Skin of body (tissue), 2 donors: Measurements from ENCODE around the gene PEDS1. TPM values are rescaled to one million over a fixed set of nuclear protein-coding genes. Genes with fewer than 3 reads are reported as not detected.
"Not testable (repeated sequence)": the region's sequence is repeated elsewhere in the genome, so short reads cannot be mapped to it uniquely, and the experiment has no call there.

Source experiments
- DNase-seq: peaks from one replicate; lab custom pipeline; 2025; lab: John Stamatoyannopoulos, UW
- total RNA-seq: library from RNA; depleted of rRNA; stranded (reverse); fragments of >200 nt; gene quantifications from one replicate; pipeline ENCODE4 v1.2.3, GENCODE V29; 2014

Gene PEDS1
- total RNA-seq, 1 donor from 2014 or later, result 7.1 TPM

DNA sequence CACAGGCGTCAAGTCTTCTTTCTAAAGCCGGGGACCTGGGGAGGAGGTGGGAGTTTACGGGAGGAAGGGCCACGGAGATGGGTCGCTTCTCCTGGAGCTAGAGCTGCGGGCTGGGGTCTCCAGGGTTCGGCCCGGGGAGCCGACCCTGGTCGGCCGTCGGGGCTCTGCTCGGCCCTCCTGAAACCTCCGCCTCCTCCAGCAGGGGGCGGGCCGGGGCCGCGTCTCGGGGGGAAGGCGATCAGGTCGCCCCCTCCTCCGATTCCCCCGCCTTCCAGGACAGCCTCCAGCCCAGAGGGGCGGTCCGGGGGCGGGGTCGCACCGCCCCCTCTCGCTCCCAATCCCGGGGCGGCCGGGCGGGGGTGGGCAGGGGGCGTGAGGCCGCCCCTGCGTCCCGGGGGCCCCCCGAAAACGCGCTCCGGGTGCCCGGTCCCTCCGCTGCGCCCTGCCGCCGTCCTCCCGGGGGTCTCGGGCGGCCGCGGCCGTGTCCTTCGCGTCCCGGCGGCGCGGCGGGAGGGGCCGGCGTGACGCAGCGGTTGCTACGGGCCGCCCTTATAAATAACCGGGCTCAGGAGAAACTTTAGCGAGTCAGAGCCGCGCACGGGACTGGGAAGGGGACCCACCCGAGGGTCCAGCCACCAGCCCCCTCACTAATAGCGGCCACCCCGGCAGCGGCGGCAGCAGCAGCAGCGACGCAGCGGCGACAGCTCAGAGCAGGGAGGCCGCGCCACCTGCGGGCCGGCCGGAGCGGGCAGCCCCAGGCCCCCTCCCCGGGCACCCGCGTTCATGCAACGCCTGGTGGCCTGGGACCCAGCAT is 36.9 kb upstream of the PEDS1 start, which contains the start of gene CEBPB:
CEBPB (plus strand) TSS at position 580 of the 814 bp plus-strand sequence; CDS start at position 784, 204 bp downstream.
- peak; percentile 88 for DNase-seq

DNA sequence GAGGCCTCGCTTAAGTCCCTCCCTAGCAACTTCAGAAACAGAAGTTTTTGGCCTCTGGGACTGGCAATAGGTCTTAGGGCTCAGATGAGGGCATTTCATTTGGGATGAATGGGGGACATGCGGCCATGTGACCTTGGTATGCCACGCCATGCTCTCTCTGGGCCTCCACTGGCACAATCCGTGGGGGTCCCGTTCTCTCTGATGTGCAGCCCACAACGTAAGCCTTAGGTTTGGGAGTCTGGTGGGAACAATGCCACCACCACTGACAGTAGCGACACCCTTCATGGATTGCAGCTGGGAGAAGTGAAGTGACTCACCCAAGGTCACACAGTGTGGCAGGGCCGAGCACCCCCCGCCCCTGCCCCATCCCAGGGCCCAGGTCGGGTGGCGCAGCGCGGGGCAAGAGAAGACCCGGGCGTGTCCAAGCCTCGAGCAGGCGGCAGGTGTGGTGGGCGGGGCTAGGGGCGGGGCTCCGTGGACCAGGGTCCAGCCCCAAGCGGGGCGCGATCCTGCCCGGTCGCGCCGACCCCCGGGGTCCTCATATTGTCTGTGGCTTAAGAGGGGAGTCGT is 36.2 kb upstream of the PEDS1 start:
- no peak for DNase-seq

DNA sequence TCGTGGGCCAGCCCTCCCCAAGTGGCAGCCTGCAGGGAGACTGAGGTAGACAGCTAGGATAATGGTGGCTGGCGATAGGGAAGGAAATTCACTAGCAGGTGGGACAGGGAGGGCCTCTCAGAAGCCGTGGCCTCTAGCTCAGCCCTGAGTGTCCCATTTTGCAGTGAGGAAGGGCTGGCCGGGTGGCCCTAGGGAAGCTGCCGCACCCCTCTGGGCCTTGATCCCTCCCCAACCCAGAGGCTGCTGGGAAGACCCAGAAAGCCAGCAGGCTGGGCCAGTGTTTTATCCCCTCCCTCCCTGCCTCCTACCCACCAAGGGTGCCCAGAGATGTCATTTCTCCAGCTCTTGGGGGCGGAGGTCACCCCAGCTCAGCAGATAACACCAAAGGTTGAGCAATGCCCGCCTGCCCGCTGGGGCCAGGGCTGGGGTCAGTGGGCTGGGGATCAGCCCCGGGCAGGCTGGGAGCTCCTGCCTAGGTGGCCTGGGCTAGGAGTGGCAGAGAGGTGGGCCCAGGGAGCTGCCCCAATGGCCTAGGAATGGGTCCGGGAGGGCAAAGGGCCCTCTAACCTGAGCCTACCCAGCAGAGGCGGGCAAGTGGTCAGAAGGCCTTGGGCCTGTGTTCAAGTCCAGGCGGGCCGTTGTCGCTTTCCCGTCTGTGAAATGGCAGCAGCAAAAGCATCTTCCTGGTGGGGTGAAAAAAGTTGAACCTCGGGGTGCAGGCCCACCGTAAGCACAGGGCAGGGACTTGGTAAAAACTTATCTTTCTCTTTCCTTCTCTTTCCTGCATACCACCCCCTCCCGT is 35.6 kb upstream of the PEDS1 start:
- no peak for DNase-seq

DNA sequence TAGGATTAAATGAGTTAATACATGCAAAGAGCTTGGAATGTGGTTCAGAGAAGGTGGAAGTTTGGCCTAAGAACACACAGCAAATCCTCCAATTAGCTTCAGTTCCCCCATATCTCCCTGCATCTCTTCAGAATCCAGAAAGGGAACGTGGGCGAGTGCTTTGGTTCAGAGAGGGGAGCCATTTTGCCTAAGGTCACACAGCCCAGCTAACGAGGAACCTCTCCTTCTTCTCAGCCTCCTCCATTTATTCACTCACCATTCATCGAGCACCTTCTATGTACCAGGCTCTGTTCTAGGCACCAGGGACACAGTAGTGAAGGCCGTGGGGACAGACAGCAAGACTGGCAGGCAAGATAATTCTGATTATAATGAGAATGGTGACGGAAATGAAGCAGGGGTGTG is 34.8 kb upstream of the PEDS1 start:
- DNase-seq, result no peak

DNA sequence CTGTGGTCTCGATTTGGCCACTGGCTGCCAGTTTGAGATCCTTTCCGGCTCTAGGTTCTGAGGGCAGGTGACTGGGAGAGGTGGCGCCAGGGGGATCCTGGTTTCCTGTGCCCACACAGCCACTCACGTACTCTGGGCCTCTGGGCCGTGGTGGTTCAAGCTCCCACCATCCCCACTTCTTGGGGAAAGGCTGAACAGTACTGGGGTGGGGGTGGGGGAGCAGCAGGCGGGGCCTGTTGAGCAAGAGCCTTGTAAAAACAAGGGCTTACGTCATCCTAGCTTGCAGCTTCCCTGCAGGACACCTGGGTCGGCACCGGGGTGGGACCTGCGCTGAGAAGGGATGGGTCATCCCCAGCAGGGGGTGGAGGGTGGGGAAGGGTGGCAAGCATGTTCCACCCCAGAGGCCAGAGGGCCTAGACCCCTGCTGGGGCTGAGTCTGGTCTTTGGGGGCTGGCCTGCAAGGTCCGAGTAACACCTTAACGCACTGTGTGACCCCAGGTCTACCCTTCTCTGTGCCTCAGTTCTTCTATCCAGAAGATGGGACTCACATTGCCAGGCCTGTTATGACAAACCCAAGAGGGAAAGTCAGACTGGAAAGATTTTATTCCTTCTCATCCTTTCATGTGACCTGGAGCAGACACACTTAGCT is 34.0 kb upstream of the PEDS1 start:
- DNase-seq, result no peak

DNA sequence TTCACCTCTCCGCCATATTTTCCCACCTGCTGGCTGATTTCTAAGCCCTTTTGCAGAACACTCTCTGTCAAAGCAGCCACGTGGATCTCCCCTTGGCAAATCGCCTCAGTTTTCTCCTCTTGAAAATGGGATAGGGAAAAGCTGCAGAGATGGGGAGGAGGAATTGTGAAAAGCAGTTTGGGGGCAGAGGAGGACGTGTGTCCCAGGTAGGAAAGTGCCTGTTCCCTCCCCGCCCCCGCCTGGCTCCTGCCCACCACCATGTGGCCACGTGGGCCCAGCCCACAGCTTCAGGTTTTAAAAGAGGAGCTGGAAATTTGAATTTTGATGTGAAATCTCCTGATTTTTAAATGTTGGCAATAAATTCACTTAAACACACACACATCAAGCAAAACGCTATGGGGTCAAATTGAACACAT is 33.5 kb upstream of the PEDS1 start:
- no peak for DNase-seq

DNA sequence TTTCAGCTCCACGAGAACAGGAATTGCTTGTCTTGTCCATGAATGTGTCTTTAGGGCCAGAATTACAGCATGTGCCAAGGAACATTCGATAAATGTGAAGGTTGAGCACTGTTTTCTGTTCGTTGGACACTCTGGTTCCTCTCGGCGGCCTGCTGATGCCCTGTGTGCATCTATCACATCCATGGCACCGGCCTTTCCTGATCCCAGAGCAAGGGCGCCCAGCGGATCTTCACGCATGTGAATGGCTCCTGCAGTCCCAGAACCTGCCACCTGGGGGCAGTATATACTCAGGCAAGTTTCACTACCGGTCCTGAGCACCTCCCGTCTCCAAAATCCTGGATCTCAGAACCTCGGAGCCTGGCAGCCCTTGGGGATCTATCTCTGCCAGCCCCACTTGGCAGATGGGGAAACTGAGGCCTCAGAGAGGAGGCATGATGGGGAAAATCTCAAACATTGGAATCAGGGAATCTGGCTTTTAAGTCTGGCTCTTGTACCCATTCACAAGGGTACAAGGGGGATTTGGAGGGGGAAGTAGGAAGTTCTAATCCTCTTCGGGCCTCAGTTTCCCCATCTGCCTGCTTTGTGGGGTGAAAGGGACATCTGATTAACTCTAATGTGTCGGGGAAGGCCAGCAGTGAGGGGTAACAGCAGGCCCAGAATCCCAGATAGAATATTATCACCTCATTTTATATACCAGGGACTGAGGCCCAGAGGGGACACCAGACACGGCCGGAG is 32.8 kb upstream of the PEDS1 start:
- peak; percentile 76 for DNase-seq

DNA sequence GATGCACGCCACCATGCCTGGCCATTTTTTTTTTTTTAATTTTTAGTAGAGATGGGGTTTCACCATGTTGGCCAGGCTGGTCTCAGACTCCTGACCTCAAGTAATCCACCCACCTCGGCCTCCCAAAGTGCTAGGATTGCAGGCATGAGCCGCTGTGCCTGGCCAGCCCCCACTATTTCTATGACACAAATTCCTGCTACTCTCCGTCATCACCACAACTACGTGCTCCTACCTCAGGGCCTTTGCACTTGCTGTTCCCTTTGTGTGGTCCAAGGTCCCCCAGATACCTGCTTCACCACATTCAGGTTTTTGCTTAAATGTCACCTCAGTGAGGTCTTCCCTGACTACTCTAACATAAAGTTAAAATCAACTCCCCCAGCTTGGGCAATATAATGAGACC is 31.9 kb upstream of the PEDS1 start:
- no peak for DNase-seq

DNA sequence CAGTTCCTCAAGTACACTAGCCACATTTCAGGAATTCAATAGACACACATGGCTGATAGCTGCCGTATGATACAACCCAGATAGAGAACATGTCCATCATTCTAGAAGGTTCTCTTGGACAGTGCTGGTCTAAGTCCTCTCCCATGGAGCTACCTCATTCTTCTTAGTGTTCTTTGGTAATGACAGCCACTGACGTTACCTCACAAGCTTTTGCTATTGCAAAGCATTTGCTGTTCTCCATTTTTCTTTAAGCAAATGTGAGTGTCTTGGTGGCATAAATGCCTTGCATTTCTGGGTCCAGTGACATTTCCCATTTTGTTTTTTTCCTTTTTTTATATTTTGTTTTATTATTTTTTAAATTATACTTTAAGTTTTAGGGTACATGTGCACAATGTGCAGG is 28.8 kb upstream of the PEDS1 start:
- DNase-seq, result no peak

DNA sequence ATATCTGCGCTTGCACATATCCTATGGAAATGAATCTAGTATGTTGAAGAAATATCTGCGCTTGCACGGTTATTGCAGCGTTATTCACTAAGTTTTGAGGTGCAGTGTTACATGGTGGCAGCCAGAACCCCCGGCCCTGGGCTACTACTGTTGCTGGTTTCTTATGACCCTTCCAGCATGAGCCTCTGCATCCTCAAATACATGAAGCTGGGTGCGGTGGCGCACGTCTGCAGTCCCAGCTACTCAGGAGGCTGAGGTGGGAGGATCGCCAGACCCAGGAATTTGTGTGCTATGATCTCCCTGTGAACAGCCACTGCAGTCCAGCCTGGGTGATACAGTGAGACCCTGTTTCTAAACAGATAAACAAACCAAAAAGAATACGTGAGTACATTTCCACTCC is 27.8 kb upstream of the PEDS1 start:
- no peak for DNase-seq

DNA sequence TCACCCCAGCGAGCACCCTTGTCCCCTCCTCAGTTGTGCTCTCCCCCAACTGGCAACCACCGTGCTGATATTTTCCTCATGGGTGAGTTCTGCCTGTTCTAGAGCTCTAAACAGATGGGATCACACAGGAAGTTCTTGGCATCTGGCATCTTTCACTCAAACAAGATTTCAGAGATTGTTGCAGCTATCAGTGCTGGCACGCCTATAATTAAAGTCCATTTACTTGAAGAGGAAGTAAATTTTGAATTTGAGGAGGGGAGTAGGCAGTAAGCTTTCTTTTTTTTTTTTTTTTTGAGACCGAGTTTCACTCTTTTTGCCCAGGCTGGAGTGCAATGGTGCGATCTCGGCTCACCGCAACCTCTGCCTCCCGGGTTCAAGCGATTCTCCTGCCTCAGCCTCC is 25.1 kb upstream of the PEDS1 start:
- DNase-seq, result not testable (repeated sequence)

DNA sequence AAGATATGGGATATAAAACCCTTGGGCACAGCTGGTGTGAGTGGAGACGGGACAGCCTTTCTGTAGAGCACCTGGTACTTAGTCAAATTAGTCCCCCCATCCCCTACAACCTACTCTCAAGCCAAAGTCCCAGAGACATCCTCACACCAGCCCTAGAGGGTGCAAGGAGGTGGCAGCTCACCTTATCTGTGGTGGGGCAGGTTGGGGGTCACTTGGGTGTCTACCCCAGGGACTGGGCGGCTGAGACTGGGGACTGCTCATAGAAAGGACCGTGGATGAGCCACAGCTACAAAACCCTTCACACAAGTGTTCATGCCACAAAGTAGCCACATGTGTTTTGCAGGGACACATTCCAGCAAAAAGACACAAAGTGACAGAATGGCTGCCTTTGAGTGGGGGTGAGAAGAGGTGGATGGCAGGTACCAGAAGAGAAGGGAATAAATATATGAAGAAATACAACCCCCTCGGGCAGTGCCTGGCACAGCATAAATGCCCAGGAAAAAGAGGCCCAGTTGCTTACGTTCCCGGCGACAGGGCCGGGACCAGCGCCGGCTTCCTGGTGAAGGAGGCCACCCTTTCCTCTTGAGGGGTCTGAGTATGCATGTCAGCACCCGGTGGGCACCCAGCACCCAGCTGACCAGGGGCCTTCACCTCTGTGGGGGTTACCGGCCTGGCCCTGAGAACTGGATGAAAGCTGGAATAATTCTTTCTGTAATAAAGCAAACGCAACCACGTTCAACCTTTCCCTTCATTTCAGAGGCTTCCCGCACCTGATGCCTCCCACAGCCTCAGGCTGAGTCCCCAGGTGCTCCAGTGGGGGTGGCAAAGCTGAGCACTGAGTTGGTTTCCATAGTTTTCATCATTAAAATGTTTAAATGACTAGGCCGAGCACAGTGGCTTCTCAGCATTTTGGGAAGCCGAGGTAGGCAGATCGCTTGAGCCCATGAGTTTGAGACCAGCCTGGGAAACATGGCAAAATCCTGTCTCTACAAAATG is 22.7 kb upstream of the PEDS1 start:
- DNase-seq, result no peak

DNA sequence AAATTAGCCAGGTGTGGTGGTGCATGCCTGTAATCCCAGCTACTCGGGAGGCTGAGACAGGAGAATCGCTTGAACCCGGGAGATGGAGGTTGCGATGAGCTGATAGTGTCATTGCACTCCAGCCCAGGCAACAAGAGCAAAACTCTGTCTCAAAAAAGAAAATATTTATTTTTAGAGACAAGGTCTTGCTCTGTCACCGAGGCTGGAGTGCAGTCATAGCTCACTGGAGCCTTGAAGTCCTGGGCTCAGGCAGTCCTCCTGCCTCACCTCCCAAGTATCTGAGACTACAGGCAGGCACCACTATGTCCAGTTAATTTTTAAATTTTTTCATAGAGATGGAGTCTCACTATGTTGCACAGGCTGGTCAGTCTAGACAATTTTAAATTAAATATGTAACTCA is 20.9 kb upstream of the PEDS1 start:
- no peak for DNase-seq

DNA sequence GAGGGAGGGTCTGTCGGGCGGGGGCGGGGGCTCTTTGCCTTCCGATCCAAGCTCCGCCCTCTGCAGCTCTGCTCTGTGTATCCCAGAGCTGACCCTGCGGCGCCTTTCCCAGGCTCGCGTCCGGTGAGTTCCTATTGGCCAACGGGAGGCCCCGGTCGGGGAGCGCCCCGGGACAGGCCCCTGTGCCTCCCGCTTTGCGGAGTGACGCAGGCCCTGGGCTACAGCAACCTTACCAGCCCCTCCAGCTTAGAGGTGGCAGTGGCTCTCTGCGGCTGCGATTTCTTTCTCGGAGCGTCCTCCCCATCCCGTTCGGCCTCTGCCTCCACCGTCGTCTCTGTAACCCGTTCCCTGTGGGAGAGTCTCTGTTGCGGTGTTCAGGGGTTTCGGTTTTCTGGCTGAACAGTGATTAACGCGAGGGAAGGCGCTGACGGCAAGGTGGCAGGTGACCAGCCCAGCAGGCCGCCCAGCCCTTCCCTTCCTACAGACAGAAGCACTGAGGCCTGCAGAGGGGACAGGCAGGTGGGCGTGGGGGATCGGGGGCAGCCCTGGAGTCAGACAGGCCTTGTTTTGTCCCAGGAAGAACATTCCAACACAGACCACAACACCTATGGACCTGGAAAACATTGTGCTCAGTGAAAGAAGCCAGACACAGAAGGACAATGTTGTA is 19.0 kb upstream of the PEDS1 start:
- no peak for DNase-seq

DNA sequence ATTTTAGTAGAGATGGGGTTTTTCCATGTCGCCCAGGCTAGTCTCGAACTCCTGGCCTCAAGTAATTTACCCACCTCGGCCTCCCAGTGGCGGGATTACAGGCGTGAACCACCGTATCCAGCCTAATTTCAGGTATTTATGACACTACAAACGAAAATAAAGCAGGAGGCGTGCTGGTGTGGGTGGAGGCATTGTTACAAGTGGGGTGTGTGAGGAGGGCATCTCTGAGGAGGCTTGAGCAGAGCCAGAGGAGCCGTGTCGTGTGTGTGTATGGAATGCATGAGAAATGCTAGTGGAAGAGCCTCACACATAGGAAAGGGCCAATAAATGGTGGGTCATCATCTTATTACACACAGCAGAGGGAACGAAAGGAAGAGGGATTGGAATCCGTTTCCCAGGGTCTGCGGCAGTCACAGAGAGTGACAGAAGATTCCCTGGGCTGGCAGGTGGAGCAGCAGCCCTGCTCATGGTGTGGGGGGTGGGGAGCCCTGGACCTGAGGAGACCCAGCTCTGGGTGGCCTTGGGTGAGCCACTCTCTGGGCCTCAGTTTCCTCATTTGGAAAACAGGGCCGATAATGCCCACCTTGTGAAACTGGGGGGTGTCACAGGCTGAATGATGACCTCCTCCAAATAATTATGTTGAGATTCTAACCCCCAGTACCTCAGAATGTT is 17.2 kb upstream of the PEDS1 start:
- DNase-seq, result no peak

DNA sequence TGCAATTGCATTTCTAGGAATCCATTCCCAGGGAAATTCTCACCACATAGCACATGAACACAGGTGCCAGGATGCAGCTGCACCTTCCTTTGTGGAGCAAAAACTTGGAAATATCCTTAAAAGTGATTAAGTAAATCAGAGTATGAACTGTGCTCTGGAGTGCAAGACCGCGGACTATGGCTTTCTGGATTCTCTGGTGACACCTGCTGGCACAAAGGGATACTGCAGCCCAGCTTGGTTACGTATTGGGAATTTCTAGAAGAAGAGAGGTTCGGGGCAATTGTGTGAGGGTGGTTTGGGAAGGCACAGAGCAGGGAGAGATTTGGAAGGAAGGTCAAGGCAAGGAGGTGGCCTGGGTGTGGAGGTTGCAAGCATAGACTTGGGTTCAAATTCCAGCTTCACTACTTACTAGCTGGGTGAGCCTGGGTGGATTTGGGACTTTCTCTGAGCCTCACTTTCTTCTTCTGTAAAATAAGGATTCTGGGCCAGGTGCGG is 15.9 kb upstream of the PEDS1 start:
- DNase-seq, result peak; percentile 79

DNA sequence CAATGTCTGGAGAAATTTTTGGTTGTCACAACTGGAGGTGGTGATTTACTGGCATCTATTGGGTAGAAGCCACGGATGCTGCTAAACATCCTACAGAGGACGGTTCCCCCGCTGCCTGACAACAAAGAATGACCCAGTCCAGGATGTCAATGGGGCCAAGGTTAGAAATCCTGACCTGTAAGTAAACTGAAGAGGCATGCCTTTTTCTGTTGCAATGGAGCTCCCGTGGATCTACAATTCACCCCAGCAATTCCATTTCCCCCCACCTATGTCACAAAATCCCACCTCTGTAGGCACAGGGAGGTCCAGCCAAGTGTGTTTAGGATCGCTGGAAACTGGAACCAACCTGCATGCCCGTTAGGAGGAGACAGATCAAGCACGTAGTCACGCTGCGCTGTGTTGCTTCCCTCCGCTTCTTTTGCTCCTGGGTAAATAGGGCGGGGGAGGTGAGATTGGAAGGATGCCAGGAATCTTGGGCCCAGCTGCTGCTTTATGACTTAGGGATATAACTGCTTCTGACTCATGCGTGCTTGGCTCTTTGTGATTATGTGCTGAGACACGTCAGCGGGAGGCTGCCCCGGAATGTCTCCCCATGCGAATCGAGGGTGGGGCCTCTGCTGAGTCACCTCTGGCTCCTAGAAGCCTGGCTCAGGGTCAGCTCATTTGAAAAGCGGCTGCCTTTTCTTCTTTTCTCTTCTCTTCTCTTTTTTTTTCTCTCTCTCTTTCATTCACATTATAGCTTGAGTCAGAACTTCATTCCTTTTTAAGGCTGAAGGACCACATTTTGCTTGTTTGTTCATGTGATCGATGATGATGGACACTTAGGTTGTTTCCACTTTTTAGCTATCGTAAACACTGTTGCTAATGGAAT is 12.4 kb upstream of the PEDS1 start:
- DNase-seq, result peak; percentile 99
